Raji (cell line): Measurements from ENCODE around the gene CMSS1.

Experiments used
- POLR2A ChIP-seq: IDR thresholded peaks from 2 replicates; pipeline ENCODE4 v1.6.1; 2011; ENCODE audit warnings: low read depth, low read length, control low read depth; ENCODE audit not compliant: insufficient read depth

CMSS1 gene

GRCh38 chr3:99895703-99896441 lies 78.2 kb downstream of the CMSS1 start:
- no peak for TF ChIP-seq POLR2A

- TF ChIP-seq POLR2A: no peak
Measured at GRCh38 chr3:99896482-99896881, 78.8 kb downstream of the CMSS1 start.

DNA sequence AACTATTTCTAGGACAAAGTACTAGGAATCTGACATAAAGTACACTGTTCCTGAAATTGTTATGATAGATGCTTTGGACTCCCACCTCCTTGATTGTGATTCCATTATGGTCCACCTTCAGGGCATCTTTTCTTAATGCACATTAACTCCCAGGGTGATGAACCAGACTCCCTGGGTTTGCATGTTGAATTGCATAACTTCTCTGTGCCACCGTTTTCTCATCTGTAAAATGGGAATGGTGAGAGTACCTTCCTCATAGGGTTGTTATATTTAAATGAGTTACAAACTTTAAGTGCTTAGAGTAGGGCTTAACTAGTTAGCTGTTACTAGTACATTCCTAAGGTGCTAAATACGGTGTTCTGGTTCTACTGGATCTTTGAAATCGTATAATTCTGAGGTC lies 81.9 kb downstream of the CMSS1 start:
- TF ChIP-seq POLR2A: no peak

- no peak for TF ChIP-seq POLR2A
Measured at GRCh38 chr3:99900248-99900647, 82.6 kb downstream of the CMSS1 start.

DNA sequence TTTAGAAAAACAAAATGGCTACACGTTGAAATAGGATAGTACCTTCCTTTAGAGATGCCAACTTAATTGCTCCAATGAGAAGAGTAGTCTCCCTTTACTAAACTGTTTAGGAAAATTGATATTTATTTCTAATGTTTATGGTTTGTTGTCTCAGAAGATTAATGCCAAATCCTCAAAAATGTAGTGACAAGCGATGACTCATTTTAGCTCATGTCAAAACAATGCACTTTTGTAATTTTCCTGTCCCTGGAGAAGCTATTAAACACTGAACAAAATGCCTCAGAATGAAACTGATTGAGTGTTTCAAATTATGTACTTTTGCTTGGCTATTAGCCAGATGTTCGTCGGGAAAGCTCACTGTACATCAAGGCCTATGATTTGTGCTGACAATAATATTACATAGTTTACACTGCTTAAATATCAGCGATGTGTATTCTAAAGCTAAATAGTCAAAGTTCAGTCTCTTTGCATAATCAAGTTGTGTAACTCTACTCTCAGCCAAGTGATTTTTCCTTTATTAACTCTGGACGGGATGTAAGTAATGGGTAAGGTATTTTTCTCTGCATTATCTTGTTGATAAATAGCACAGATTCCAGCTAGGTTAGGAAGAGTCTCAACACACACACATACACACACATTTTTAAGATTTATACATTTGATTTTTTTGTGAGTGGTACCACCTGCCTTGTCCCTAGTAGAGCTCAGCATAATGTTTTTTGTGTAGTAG lies 83.7 kb downstream of the CMSS1 start:
- TF ChIP-seq POLR2A: no peak

GRCh38 chr3:99902091-99902490 lies 84.4 kb downstream of the CMSS1 start:
- TF ChIP-seq POLR2A: no peak

DNA sequence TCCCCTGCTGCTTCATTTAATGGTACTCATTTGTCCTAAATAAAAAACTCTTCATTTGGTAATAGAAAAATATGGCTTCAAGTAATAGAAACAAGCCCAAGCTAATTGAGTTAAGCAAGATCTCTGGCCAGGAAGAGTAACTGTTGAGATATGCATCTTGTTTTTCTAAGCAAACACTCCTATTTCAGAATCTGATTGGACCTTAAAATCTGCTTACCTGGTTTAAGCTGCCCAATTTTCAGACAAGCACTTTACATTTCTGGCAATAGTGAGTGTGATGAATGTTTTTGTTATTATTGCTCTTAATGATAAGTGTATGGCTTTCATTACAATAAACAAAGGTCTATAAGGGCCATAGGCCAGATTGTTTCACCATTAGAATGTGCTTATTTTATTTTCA lies 86.2 kb downstream of the CMSS1 start:
- no peak for TF ChIP-seq POLR2A

- TF ChIP-seq POLR2A: no peak
Measured at GRCh38 chr3:99907959-99908544, 90.4 kb downstream of the CMSS1 start.

GRCh38 chr3:99909714-99910495 lies 92.2 kb downstream of the CMSS1 start:
- no peak for TF ChIP-seq POLR2A

- no peak for TF ChIP-seq POLR2A
Measured at GRCh38 chr3:99910752-99911290, 93.2 kb downstream of the CMSS1 start.

- no peak for TF ChIP-seq POLR2A
Measured at GRCh38 chr3:99911433-99911832, 93.8 kb downstream of the CMSS1 start.

DNA sequence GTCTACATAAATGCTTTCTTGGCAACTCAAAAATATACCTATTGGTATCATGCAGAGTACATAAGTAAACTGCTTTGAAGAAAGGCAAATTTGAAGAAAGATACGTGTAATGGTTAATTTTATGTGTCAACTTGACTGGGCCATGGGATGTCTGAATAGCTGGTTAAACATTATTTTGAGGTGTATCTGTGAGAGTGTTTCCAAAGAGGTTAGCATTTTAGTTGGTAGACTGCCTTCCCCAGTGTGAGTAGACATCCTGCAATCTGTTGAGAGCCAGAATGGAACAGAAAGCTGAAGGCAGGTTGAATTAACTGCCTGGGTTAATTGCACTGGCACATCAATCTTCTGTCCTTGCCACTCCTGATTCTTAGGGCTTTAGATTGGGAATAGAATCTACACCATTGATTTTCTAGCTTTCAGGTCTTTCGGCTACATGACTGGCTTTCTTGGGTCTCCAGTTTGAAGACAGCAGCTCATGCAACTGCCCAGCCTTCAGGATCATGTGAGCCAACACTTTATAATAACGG lies 98.3 kb downstream of the CMSS1 start:
- no peak for TF ChIP-seq POLR2A

DNA sequence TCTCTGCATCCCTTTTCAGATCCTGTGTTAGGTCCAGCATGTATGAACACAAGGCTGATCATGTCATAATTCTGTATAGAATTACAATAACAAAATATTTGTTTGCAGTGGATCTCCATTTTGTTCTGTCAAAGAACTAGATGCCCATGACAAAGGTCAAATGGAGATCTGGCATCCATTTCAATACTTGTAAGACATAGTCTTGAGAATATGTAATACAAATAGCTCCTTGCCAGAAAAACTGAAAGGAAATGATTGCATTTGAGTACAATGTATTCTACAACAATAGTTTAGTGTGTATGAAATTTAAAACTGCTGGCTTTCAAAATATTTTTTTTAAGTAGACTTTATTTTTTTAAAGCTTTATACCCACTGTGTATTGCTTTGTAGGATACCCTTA lies 101.1 kb downstream of the CMSS1 start:
- no peak for TF ChIP-seq POLR2A

DNA sequence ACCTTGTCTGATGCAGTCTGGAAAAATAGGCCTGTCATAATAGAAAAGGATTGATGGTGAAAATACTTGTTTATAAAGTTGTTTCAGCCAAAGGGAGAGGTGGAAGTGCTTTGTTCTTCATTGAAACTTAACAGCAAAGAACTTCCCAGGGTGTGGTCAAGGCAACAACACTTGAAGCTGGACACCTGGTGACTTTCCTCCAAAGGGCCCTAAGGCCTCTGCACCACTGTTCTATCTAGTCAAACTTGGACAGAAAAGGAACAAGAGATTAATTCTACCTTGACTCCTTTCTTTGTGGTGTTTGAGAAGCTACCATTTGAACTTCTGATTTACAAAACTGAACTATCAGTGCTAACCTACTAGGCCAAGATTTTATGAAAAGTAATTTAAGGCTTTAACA lies 102.0 kb downstream of the CMSS1 start:
- TF ChIP-seq POLR2A: no peak
